GM10847 (cell line): ENCODE results near the gene ATF5.

Experiments used
- POLR2A ChIP-seq: IDR thresholded peaks from 2 replicates; pipeline ENCODE4 v1.6.1; 2011; ENCODE audit not compliant: insufficient read length; ENCODE audit errors: extremely low read depth

Gene ATF5

DNA sequence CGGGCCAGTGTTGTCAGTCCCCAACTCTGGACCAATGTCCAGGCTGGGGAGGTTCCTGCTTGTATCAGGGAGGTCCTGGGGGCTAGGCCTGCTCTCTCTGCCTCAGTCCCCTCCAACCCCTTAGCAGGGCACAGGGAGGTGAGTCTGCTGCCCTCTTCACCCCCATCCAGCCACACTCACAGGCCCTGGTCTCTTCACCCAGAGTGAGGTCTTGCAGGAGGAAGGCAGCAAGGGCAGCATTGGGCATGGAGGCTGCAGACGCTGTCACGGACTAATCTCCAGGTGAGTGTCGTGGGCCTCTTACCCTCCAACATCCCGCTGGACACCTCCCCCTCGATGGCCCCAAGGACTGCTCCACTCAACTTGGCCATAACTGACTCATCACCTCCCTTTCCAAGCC lies 43.8 kb downstream of the ATF5 start:
- no peak for TF ChIP-seq POLR2A

DNA sequence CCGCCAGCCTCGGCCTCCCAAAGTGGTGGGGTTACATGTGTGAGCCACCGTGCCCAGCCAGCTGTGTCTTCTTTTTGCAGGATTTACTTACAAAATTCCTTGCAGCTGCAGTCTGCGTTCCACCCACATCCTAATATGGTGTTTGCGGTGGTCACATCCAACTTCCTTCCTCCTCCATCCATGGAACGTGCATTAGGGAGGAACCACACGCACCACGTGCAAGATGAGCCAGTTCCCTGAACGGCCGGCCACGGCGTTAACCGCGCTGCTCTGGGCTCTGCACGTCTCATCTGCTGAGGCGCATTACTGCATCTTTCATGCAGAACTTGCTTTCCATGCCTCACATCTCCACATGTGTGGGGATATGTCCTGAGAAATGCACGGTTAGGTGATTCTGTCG lies 45.0 kb downstream of the ATF5 start:
- no peak for TF ChIP-seq POLR2A

DNA sequence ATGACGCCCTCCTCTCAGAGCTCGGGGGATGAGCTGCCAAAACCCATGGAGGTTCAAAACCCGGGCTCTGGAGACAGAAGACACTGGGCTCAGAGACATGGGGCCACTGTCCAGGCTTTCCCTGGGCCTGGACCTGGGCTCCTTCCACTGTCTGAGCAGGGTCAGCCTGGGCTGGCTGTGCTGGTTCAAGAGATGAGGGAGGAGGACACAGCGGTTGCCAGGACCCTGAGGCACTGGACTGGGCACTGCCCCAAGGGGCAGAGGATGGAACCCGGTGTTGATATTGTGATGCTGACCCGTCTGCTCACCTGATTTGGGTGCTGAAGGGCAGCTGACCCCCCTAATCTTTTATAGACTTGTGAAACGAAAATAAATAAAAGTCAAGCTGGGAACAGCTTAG lies 46.0 kb downstream of the ATF5 start:
- no peak for TF ChIP-seq POLR2A

DNA sequence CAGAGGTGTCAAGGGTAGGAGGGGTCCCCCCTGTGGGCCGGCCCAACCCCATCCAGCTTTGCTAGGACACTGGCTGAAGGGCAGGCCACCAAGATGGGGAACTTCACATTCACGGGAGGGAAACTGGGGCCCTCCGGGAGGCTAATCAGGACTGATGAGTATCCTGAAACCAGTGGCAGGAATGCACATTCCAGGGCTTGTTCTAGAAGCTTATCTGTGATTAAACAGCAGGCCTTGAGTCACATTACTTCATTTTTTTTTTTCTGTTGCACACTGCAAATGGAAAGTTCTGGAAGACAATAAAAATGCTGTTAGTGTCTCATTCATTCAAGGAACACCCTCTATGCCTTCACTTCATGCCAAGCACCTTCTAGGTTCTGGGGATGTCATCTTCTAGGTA lies 47.5 kb downstream of the ATF5 start:
- TF ChIP-seq POLR2A: no peak

DNA sequence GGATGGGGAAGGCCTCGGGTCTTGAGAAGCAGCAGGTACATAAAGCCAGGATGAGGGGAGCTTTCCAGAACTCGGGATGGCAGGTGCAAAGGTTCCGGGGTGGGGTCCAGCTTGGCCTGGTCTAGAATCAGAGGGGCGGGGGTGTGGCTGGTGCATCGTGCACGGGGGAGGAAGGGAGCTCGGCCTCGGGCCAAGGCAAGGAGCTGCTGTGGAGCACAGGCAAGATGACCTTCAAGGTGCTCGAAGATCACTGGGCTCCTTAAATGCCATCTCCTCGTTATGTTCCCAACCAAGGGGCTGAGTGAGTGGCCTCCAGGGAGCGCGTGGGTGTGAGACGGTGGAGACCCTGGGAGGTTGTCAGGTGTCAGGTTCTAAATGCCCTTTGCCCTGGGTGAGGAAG lies 48.1 kb downstream of the ATF5 start:
- TF ChIP-seq POLR2A: no peak

DNA sequence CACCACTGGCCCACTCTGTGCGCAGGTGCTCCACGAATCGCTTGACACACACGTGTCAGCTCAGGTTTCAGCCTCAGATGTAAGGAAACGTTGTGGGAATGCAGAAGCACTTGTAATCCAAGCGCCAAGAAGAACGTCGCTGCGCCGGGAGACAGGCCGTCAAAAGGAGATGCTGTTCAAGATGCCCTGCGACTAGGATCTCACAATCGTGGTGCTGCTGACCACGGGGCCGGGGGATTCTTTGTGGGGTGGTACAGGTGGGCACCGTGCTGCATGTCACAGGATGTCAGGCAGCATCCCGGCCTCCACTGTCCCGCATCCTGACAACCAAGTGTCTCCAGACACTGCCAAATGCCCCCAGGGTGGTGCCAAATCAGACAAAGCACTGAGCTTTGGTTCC lies 48.9 kb downstream of the ATF5 start:
- TF ChIP-seq POLR2A: no peak

DNA sequence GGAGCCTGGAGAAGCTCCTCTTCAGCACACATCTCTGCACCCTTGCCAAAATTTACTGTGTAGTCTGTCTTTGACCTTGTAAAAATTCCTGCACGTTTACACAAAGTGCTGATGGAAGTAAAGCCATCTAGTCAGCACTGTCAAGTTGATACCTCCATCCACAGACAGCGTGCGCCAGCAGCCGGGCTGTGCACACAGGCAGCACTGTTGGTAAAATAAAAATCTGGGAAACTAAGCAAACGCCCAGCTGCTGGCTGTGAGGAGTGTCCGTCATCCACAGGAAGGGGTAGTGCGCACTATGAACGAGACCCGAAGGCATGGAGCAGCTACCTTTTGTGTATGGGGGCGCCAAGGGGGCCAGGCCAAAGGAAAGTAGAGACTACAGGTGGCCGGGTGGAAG lies 49.3 kb downstream of the ATF5 start:
- no peak for TF ChIP-seq POLR2A

DNA sequence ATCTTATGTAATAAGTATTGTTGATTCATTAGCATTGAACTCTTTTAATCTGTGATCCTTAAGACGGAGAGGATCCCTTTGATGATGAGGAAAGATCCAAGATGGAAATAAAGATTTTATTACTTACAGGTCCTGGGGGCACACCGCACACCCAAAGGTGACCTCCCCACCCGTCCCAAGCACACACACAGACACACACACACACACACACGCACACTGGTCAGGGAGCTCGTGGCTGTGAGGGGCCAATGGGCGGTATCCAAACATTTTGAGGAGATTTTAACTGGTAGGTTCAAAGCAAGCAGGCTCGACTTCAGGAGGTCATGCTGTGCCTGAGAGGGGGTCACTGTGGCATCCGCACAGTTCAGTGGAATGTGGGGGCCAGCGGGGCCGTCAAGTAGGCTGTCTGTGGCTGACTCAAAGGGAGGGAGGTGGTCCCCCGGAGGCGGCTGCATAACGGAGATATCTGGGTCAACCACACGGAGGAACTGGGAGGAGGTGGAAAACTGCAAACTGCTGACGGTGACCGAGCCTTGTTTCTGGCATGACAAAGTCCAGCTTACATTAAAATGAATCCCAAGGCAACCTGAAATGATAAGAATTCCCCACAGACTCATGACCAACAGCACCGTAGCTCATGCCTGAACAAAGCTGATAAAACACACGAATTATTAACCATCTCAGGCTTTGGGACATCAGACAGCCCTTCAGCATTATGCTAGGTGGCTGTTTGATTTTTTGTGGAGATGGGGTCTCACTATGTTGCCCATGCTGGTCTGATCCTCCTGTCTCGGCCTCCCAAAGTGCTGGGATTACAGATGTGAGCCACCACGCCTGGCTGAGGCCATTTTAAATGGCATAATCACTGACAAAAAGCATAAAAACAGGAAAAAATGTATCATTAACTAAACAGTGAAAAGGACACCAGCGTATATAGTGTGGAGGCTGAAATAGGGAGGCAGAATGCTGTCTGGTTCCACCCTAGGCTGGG lies 52.9 kb downstream of the ATF5 start:
- no peak for TF ChIP-seq POLR2A
